ENCODE data around the gene PFN1. TPM values are rescaled to one million over a fixed set of nuclear protein-coding genes. Genes with fewer than 3 reads are reported as not detected.

Gene PFN1
- total and polyA plus RNA-seq, 9 of the 15 experiments (the other 6 are each of a cell fraction or from before 2014, with no cell fraction given), result 60.5 to 1,479 (median 456) TPM

DNA sequence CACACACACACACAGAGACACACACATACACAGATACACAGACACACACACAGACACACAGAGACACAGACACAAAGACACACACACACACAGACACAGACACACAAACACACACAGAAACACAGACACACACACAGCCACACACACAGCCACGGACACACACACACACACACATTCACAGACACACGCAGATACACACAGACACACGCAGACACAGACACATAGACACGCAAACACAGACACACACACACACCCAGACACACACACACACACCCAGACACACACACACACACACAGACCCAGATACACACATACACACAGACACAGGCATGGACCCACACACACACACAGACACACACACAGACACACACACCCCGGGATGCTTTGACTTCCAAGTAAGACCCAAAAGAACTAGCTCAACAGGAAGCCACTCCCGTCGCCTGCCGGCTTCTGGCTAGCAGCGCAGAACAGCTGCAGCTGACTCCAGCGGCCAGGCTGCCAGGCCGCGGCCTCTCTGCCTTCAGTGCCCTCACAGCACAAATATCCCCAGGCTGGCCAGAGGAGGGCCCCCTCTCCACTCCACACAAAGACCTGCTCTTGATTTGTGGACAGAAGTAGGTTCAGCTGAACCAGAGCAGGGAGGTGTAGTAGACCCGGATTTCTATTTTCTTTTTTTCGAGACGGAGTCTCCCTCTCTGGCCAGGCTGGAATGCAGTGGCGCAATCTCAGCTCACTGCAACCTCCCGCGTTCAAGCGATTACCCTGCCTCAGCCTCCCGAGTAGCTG lies 39.4 kb downstream of the PFN1 start (continued):
- TF ChIP-seq, protein P1, sequence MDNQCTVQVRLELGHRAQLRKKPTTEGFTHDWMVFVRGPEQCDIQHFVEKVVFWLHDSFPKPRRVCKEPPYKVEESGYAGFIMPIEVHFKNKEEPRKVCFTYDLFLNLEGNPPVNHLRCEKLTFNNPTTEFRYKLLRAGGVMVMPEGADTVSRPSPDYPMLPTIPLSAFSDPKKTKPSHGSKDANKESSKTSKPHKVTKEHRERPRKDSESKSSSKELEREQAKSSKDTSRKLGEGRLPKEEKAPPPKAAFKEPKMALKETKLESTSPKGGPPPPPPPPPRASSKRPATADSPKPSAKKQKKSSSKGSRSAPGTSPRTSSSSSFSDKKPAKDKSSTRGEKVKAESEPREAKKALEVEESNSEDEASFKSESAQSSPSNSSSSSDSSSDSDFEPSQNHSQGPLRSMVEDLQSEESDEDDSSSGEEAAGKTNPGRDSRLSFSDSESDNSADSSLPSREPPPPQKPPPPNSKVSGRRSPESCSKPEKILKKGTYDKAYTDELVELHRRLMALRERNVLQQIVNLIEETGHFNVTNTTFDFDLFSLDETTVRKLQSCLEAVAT (IDR thresholded peaks at IDR 0.05), result peak; percentile 37 to 63; a peak in 1 of 4 replicates
- TF ChIP-seq, protein P2, sequence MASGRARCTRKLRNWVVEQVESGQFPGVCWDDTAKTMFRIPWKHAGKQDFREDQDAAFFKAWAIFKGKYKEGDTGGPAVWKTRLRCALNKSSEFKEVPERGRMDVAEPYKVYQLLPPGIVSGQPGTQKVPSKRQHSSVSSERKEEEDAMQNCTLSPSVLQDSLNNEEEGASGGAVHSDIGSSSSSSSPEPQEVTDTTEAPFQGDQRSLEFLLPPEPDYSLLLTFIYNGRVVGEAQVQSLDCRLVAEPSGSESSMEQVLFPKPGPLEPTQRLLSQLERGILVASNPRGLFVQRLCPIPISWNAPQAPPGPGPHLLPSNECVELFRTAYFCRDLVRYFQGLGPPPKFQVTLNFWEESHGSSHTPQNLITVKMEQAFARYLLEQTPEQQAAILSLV (tag; IDR thresholded peaks at IDR 0.05), result no peak
- no peak for TF ChIP-seq NR2C2 (CRISPR knock-in tag; IDR thresholded peaks at IDR 0.05)
- no peak for TF ChIP-seq NR2C2 (tag; IDR thresholded peaks at IDR 0.05)
- no peak for TF ChIP-seq EWSR1 (IDR thresholded peaks at IDR 0.05; ENCODE audit: borderline replicate concordance, low read depth, partially characterized antibody)
- no peak for TF ChIP-seq SAFB (IDR thresholded peaks at IDR 0.05; ENCODE audit: borderline replicate concordance, low read depth, low read length)
- TF ChIP-seq LARP7 (IDR thresholded peaks at IDR 0.05), result peak; percentile 97
- TF ChIP-seq, protein P3, sequence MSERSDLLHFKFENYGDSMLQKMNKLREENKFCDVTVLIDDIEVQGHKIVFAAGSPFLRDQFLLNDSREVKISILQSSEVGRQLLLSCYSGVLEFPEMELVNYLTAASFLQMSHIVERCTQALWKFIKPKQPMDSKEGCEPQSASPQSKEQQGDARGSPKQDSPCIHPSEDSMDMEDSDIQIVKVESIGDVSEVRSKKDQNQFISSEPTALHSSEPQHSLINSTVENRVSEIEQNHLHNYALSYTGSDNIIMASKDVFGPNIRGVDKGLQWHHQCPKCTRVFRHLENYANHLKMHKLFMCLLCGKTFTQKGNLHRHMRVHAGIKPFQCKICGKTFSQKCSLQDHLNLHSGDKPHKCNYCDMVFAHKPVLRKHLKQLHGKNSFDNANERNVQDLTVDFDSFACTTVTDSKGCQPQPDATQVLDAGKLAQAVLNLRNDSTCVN (CRISPR knock-in tag; IDR thresholded peaks at IDR 0.05), result peak; percentile 95
- no peak for TF ChIP-seq RBBP5 (IDR thresholded peaks at IDR 0.05; ENCODE audit: borderline replicate concordance, insufficient read depth, low read length, poor library complexity, severe bottlenecking)
- no peak for TF ChIP-seq ZNF764 (CRISPR knock-in tag; IDR thresholded peaks at IDR 0.05; ENCODE audit: low read depth)
- TF ChIP-seq THRAP3 (IDR thresholded peaks at IDR 0.05; ENCODE audit: borderline replicate concordance), result 0 out of 2 replicates have a peak, but pooled peaks have one; percentile 49
- TF ChIP-seq ASH1L (IDR thresholded peaks at IDR 0.05; ENCODE audit: borderline replicate concordance, low read depth, partially characterized antibody), result peak; percentile 20
- no peak for TF ChIP-seq ZNF140 (CRISPR knock-in tag; IDR thresholded peaks at IDR 0.05)
- peak; percentile 92; the same call in 1 of the 2 replicates for TF ChIP-seq HLTF (IDR thresholded peaks at IDR 0.05)
- TF ChIP-seq, protein P4, sequence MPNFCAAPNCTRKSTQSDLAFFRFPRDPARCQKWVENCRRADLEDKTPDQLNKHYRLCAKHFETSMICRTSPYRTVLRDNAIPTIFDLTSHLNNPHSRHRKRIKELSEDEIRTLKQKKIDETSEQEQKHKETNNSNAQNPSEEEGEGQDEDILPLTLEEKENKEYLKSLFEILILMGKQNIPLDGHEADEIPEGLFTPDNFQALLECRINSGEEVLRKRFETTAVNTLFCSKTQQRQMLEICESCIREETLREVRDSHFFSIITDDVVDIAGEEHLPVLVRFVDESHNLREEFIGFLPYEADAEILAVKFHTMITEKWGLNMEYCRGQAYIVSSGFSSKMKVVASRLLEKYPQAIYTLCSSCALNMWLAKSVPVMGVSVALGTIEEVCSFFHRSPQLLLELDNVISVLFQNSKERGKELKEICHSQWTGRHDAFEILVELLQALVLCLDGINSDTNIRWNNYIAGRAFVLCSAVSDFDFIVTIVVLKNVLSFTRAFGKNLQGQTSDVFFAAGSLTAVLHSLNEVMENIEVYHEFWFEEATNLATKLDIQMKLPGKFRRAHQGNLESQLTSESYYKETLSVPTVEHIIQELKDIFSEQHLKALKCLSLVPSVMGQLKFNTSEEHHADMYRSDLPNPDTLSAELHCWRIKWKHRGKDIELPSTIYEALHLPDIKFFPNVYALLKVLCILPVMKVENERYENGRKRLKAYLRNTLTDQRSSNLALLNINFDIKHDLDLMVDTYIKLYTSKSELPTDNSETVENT (CRISPR knock-in tag; IDR thresholded peaks at IDR 0.05), result no peak
- no peak for TF ChIP-seq KAT7 (CRISPR knock-in tag; IDR thresholded peaks at IDR 0.05; ENCODE audit: borderline replicate concordance)
- TF ChIP-seq, protein P5, sequence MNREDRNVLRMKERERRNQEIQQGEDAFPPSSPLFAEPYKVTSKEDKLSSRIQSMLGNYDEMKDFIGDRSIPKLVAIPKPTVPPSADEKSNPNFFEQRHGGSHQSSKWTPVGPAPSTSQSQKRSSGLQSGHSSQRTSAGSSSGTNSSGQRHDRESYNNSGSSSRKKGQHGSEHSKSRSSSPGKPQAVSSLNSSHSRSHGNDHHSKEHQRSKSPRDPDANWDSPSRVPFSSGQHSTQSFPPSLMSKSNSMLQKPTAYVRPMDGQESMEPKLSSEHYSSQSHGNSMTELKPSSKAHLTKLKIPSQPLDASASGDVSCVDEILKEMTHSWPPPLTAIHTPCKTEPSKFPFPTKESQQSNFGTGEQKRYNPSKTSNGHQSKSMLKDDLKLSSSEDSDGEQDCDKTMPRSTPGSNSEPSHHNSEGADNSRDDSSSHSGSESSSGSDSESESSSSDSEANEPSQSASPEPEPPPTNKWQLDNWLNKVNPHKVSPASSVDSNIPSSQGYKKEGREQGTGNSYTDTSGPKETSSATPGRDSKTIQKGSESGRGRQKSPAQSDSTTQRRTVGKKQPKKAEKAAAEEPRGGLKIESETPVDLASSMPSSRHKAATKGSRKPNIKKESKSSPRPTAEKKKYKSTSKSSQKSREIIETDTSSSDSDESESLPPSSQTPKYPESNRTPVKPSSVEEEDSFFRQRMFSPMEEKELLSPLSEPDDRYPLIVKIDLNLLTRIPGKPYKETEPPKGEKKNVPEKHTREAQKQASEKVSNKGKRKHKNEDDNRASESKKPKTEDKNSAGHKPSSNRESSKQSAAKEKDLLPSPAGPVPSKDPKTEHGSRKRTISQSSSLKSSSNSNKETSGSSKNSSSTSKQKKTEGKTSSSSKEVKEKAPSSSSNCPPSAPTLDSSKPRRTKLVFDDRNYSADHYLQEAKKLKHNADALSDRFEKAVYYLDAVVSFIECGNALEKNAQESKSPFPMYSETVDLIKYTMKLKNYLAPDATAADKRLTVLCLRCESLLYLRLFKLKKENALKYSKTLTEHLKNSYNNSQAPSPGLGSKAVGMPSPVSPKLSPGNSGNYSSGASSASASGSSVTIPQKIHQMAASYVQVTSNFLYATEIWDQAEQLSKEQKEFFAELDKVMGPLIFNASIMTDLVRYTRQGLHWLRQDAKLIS (CRISPR knock-in tag; IDR thresholded peaks at IDR 0.05), result no peak
